Activated CD4-positive, alpha-beta T cell treated with anti-CD3 and anti-CD28 coated beads, Interleukin-2, amount 50 U/mL, for 4 hours (primary cell): ENCODE data around the gene GMIP.

Experiments
- DNase-seq, 2 experiments: peaks; one replicate each; pipeline ENCODE4 v3.0.0-alpha.2; 2020

The GMIP gene

DNA sequence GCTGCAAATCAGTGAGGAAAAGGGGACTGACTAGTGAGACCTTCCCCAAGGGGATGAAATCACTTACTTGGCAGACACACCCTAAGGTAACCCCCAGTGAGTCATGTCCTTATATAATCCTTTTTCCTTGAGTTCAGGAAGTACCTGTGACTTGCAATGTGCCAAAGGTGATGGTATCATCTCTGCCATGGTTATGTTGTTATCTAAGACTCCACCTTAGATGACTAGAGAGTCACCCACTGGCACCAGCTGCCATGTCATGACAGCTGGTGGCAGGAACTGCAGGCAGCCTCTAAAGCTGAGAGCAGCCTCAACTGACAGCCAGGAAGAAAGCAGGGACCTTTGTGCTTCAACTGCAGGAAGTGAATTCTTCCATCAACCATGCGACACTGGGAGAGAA, 37.4 kb downstream of the GMIP start:
- DNase-seq: peak; percentile 51 to 53

DNA sequence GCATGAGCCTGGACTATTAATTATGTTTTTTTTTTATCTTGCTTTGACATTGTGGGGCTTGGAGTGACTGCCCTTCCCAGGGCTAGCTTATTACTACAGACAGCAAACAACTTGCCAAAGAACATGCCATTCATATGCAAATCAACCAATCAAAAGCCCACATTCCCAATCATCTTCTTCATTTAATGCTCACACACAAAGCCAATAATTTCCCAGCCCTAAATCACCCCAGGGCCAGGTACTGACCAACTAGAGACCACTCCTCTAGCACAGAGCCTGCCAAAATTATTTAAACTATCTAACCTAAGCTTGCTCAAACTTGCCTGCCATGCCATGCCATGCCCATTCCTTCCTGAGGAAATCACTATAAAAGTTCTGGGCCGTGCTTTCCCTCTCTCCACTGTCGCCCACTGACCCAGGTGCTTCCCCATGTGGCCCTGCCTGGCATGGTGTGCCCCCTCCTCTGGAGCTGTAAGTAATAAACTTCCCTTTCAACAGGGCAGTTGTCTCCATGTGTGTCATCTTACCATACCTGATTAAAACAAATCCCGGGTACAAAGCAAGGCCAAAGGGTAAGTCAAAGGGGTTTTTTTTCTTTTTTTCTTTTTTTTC, 40.6 kb downstream of the GMIP start:
- DNase-seq: no peak

DNA sequence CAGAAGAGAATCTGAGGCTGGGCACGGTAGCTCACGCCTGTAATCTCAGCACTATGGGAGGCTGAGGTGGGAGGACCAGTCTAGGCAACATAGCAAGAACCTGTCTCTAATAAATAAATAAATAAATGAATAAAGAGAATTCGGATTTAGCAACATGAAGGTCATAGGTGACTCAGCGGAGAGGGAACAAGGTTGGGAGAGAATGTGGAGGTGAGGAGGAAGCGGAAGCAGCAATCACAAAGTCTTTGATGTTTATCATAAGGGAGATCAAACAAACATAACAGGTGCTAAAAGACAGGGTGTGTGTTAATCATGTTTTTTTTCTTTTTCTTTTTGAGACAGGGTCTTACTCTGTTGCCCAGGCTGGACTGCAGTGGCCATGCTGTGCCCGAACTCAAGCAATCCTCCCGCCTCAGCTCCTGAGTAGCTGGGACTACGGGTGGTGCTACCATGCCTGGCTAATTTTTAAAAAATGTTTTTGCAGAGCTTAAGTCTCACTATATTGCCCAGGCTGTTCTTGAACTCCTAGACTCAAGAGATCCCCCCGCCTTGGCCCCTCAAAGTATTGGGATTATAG, 41.2 kb downstream of the GMIP start:
- peak; percentile 29 to 34 for DNase-seq

DNA sequence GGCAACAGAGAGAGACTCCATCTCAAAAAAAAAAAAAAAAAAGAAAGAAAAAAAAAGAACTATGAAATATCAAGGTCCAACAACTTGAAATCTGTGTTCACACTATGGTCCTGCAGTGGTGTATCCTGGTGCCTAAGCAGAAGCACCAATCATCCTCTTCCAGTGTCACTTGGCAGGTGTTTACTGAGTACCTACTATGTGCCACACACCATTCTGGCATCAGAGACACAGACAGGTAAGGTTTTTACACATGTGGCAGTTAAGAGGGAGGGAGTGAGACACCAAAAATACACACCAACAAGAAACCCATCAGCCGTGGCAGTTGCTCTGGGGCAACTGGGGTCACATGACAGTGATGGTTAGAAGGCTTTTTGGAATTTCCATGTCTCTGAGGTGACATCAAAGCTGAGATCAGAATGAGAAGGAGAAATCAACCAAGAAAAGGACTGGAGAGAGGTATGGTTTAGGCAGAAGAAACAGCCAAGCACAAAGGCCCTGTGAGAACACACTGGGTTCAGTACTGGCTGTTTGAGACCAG, 42.6 kb downstream of the GMIP start:
- DNase-seq: no peak

DNA sequence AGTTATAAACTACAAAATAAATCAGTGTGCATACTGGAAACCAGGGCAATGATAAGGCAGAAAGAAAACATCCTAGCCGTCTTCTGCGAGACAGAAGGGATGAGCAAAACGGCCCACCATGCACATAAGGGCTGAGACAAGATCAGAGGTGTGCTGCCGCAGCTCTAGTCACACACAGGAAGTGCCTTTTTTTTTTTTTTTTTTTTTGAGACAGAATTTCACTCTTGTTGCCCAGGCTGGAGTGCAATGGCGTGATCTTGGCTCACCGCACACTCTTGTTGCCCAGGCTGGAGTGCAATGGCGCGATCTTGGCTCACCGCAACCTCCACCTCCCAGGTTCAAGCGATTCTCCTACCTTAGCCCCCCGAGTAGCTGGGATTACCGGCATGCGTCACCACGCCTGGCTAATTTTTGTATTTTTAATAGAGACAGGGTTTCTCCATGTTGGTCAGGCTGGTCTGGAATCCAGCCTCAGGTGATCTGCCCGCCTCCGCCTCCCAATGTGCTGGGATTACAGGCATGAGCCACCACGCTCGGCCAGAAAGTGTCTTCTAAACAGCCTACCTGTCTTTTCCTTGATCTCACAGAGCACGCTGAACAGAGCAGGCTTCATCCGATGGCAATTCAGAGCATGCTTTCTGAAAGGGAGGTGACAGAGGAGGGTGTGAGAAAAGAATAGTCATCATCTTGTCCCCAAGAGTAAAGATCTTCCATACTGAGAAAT, 44.6 kb downstream of the GMIP start:
- peak; percentile 50 to 52 for DNase-seq

DNA sequence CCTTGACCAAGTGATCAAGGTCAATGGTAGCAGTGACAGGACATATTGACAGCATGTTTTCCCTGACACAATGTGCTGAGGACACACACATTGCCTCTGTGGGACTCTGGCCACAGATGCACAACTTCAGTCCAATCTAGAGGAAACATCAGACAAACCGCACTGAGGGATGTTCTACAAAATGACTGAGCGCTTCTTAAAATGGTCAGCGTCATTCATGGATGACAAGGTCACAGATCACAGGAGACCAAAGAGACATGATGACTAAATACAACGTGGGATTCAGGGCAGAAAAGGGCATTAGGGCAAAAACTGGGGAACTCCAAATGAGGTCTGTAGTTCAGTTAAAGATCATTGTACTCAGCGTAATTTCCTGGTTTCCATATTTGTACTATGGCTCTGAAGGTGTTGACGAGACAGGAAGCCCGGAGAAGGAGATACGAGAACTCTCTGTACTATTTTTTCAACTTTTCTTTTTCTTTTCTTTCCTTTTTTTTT, 45.6 kb downstream of the GMIP start:
- DNase-seq: peak; percentile 25 to 40

DNA sequence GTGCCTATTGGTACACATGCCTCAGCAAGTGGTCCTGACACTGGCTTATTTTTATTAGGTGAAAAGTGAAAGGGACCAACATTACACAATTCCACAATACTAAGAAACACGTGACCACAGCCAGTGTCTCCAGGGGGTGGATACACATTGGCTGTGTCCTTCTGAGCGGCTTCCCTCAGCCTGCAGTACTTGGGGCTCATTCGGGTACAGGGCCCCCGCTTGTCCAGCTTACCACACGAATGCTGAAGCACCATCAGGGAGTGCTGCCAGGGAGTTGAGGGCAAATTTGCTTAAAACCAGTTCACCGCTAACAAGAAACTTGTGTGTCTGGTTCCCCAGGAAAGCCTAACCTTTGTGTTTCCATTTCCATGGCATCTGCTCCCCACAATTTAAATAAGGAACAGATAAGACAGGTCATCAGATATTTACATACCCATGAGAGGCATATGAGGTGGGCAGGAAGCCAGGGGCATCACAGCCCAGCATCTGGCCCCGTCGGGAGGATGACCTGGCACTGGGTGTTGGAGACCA, 48.2 kb downstream of the GMIP start:
- no peak for DNase-seq

DNA sequence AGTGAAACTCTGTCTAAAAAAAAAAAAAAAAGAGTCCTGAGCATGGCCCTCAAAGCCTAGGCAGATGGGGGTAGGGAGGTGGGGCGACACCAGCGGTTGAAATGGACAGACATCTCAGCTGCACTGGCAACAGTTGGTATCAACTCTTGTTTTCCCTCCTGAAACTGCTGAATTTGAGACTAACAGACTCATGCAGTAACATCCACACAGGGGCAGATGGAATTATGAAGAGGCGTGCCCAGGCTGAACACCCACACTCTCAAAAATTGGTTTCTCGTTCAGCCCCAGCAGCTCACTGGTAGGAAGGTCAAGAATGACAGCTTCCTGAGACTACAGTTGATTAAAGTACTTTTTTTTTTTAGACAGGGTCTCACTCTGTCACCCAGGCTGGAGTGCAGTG, 49.1 kb downstream of the GMIP start:
- DNase-seq: peak; percentile 24 to 25

DNA sequence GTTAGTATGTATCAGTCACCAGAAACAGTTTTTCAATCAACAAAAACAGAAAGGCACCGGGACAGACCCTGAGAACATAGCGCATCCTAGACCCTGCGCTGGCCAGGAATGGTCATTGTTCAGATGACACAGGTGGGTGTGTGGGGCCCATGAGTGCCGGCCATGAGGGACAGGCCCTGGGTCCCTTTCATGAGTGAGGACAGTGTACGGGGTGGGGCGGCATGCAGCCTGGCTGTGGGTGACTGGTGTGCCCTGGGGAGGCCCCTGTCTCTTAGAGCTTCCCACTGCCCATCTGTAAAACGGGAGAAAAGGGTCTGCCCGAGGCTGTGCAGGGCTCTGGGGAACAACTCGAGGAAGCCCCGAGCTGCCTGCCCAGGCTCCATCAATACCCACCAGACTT, 50.8 kb downstream of the GMIP start:
- DNase-seq: no peak

DNA sequence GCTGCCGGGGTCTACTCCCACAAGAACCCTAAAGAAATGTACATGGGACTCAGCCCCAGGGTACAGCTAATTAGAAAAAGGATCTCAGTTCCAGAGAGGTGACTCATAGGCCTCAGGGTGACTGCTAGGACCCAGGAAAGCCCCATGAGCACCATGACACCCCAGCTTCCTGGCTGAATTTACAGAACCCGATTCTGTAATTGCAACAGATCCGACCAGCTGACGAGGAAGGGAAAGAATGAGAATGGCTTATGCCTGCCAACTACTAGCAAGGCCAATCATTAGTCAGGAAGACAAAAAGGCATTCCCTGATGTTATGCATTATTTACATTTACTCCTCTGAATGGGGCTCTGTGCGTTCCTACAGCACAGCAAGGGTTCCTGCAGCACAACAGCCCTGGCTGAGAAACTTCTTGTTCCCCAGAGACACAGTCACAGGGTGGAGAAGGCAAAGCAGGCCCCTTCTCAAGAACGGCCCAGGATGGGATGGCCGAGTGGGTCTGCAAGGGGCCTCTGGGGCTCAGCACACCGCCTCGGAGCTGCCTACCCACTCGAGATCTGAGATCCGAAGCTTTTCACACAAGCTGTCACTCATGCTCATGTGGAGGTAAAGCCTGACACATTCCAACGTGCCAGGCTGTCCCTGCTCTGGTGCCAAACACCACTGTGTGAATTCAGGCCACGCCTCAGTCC, 52.2 kb downstream of the GMIP start:
- peak; percentile 66 to 70 for DNase-seq

DNA sequence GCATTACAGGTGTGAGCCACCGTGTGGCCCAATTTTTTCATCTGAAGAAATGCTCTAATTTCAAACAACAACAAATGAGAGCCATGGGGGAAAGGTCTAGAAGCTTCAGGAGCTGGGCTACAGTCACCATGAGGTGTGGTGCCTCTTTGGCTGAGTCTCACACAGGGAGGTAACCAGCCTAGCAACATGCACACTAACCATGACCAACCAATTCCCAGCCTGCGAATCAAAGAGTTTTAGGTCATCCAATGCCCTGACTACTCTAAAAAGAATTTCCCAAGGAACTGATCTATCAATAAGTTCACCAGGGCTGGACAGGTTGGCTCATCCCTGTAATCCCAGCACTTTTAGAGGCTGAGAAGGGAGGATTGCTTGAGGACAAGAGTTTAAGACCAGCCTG, 54.9 kb downstream of the GMIP start:
- DNase-seq: no peak

DNA sequence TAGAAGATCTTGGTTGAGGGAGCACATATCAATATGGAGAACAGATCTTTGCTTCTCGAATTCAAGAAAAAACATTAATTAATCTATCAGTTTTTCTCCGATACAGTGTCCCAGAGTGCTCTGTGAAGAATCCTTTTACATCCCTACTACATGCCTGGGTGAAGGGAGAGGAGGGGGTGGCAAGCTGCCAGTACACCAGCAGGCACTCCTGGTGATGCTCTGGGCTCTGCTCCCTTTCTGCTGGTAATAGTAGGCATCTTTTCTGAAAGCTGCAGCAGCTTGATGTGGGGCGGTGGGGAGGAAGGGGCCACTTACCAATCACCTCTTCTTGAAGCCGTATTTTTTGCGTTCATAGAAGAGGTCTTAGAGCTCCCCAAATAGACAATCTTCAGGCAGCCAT, 55.7 kb downstream of the GMIP start:
- DNase-seq: no peak

DNA sequence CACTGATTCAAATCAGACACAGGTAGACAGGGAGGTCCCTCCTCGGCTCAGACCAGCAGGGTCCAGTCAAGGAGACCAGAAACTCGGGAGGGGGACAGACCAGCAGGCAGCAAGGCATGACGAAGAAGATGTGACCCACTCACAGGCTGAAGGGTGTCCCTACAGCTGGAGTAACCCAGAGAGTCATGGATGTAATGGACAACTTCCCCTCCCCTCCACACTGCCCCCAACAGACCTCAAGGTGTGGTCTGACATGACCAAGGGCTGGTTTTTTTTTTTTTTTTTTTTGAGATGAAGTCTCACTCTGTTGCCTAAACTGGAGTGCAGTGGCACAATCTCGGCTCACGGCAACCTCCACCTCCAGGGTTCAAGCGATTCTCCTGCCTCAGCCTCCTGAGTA, 59.1 kb downstream of the GMIP start:
- DNase-seq: no peak

DNA sequence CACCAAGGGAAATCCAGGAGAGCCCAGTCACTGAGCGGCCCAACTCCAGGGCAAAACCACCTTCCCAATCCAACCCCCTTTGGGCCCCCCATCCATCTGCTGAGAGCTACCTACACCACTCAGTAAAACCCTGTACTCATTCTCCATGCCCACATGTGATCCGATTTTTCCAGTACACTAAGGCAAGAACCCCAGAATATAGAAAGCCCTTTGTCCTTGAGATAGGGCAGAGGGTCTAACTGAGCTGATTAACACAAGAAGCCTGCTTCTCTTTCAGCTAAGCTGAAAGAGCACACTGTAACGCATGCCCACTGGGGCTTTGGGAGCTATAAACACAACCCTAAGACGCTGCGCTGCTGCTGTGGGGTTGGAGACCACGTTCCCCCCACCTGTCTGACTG, 61.0 kb downstream of the GMIP start:
- DNase-seq: no peak

DNA sequence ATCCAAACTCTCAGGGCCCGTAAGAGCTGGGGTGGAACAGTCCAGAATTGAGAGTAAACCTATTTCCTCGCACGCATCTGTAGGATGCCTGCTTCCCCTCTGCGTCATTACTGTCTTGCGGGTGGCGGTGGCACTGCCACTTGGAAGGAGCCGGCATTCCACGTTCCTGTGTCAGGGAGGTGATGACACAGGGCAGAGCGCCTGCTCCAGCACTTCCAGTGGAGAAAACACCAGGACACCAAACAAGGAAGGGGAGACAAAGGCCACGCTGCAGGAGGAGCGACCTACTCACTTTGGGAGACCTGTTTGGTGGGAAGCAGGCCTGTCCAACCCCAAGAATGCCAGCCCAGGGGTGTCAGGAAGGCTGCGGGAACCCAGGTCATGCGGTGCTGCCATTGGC, 62.1 kb downstream of the GMIP start:
- DNase-seq: no peak

DNA sequence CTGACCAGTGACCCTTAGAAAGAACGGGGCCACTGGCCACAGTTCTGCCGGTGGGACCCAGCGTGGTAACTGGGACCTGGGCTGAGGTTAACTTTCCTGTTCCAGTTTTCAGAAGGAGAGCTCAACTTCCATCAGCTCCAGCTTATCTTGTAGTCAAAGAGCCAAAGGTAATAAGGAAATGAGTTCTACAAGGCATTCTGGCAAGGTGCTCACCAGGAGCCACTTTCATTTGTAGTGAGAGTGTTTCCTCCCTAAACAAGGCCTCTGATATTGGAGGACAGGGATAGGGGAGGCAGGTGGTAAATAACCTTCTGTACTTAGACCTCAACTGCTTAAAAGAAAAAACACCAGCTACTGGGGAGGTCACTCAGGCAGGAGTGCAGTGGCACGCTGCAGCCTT, 63.0 kb downstream of the GMIP start:
- no peak for DNase-seq

DNA sequence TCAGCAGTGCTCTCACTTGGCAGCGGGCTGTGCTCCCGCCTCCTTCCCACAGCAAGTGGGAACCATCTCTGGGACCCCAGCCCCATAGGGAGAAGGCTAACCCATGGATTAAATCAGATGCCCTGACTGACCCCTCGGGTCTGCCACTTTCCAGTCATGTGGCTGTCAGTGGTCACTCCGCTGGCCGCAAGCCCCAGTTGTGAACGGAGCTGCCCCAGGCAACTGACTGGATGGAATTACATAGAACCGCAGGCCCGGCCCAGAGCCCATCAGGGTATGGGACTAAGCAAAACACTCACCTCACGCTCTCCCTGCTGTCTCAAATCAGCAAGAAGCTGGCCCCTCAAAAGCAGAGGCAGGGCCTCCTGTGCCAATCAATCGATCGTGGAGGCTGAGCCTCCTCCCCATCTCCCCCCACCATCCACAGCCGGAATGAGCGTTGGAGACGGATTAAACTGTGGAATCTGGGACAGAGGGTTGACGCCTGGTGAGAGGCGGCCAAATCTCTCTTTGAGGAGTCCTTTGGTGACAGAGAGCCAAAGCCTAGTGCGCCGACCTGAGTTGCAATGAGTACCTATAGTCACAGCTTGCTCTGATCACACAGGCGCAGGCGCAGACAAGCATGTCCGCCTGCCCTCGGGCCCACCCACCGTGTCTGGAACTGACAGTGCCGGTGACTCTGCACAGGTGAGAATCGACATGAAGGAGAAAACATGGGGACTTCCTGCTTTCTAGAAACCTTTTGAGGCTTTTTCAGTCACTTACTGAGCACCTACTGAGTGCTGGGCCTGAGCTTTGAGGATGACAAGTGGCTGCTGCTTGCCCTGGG, 63.7 kb downstream of the GMIP start:
- no peak for DNase-seq
